Sigmoid colon (tissue), 4 donors: ENCODE data around the gene CDK19.

Experiments used
- CTCF ChIP-seq, 4 experiments: fragments of 450-650 bp in 3 of 4; fragments of 200-600 bp in 1 of 4; IDR thresholded peaks; one replicate each; pipeline ENCODE4 v1.5.1; 2016 to 2019; ENCODE audit warnings: antibody characterized with exemption in 4 of 4, mild to moderate bottlenecking in 3 of 4, moderate library complexity in 2 of 4
- EP300 ChIP-seq, 4 donors: sonication (generic); formaldehyde crosslinking; IDR thresholded peaks; one replicate each; pipeline ENCODE4 v1.6.1; 2017; ENCODE audit warnings: antibody characterized with exemption in 4 of 4
- POLR2A ChIP-seq, 2 donors: fragments of 450-650 bp; IDR thresholded peaks; one replicate each; pipeline ENCODE4 v1.6.1; 2016; ENCODE audit warnings: antibody characterized with exemption in 2 of 2, mild to moderate bottlenecking in 2 of 2, moderate library complexity in 2 of 2
- POLR2AphosphoS5 ChIP-seq, 4 donors: sonication (generic); formaldehyde crosslinking; IDR thresholded peaks; one replicate each; pipeline ENCODE4 v1.6.1; 2017; ENCODE audit warnings: antibody characterized with exemption in 4 of 4

- TF ChIP-seq CTCF (IDR thresholded peaks at IDR 0.05) (no peak), POLR2AphosphoS5 (IDR thresholded peaks at IDR 0.05) (no peak), EP300 (IDR thresholded peaks at IDR 0.05) (no peak), POLR2A (IDR thresholded peaks at IDR 0.05) (no peak)
Measured at GRCh38 chr6:110674096-110674495, 141.2 kb downstream of the CDK19 start.
